Central memory CD8-positive, alpha-beta T cell (primary cell): ENCODE data around the gene SHC1.
A peak's percentile ranks its signal among the peaks of the same experiment; 100 is the strongest.

Experiments
- ATAC-seq: fragments of 150-1000 bp; cut with Tn5 transposase; replicated peaks from 2 replicates; pipeline ENCODE4 v1.10.0; 2022; ENCODE audit warnings: mild to moderate bottlenecking, moderate FRiP score, moderate number of reproducible peaks; ENCODE audit not compliant: poor library complexity, severe bottlenecking; ENCODE audit errors: extremely low read depth
- DNase-seq, 2 donors: peaks; one replicate each; pipeline ENCODE4 v3.0.0; 2021; ENCODE audit warnings: low spot score in 2 of 2
- H3K27ac Mint-ChIP-seq: one replicate; pipeline ENCODE4 v1.8.0; 2022; ENCODE audit warnings: low read depth, mild to moderate bottlenecking, moderate library complexity, mixed read lengths
- H3K27me3 Mint-ChIP-seq: one replicate; pipeline ENCODE4 v1.8.0; 2022; ENCODE audit warnings: mixed read lengths
- H3K36me3 Mint-ChIP-seq: one replicate; pipeline ENCODE4 v1.8.0; 2022; ENCODE audit warnings: mild to moderate bottlenecking, moderate library complexity, mixed read lengths; ENCODE audit not compliant: insufficient read depth
- H3K4me1 Mint-ChIP-seq: one replicate; pipeline ENCODE4 v1.8.0; 2022; ENCODE audit warnings: mixed read lengths
- H3K4me3 Mint-ChIP-seq: one replicate; pipeline ENCODE4 v1.8.0; 2022; ENCODE audit warnings: mild to moderate bottlenecking, moderate library complexity, mixed read lengths
- H3K9me3 Mint-ChIP-seq: one replicate; pipeline ENCODE4 v1.8.0; 2022; ENCODE audit warnings: mixed read lengths

SHC1 gene

GRCh38 chr1:154971341-154971998, 923 bp upstream of the SHC1 start:
- Mint-ChIP-seq H3K27ac (peak overlapping the region; percentile 72), H3K36me3 (peaks cover 17% of the 10 kb centered on the region), H3K27me3 (no peaks in the 10 kb centered on the region), H3K9me3 (no peaks in the 10 kb centered on the region), H3K4me1 (peaks cover 42% of the 10 kb centered on the region), H3K4me3 (peak overlapping the region; percentile 29)
- DNase-seq, result no peak
- ATAC-seq, result no peak

DNA sequence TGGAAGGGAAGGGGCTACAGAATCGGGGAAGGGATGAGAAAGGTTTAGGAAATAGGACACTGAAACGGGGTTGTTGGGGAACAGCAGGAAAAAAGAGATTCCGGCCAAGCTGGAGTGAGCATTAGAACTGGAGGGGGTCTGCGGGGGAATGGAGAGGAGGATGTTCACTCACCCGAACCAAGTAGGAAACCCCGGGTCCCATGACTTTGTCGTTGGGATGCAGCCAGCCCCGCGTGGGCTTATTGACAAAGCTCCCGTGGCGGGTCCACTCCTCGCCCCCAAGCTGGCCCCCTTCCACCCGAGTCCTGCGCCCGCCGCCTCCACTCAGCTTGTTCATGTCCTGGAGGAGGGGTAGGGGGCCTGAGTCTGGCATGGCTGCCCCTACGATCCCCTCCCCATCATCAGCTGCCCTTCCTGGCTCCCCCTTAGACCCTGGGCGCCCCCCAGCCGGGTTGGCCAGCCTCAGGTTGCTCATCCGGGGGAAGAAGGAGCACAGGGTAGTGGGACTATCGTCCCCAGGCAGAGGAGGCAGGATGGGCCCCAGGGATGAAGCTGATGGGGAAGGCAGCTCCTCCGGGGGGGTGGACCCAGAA, 591 bp downstream of the SHC1 start:
- no peak overlapping the region for H3K4me3 Mint-ChIP-seq
- H3K36me3 Mint-ChIP-seq, result peaks cover 22% of the 10 kb centered on the region
- DNase-seq (no peak), ATAC-seq (no peak)
- H3K4me1 Mint-ChIP-seq, result peaks cover 42% of the 10 kb centered on the region
- no peaks in the 10 kb centered on the region for H3K9me3 Mint-ChIP-seq
- no peaks in the 10 kb centered on the region for H3K27me3 Mint-ChIP-seq
- peak overlapping the region; percentile 72 for H3K27ac Mint-ChIP-seq

- Mint-ChIP-seq H3K4me3 (no peak overlapping the region), H3K9me3 (no peaks in the 10 kb centered on the region), H3K36me3 (peaks cover 26% of the 10 kb centered on the region), H3K27me3 (no peaks in the 10 kb centered on the region), H3K4me1 (peaks cover 42% of the 10 kb centered on the region), H3K27ac (peak overlapping the region; percentile 72)
- ATAC-seq (no peak), DNase-seq (no peak)
These were observed 1.3 kb downstream of the SHC1 start for GRCh38 chr1:154969246-154969645.

DNA sequence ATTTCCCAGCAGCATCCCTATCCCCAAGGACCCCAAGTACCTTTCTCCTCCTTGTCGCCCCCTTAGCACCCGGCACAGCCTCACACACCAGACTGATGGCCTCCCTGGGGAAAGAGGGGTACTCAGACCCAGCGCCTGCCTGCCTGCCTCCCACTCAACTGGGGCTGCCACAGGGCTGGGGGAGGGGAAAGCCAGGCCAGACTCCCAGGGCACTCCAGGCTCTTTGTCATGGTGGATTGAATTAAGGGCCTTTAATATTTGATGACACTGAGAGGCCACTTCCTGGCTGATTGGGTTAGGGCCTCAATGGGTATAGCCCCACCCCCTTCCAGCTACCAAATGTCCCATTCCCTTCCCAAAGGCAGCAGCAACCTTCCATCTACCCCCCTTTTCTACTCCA, 1.8 kb downstream of the SHC1 start:
- Mint-ChIP-seq H3K4me1 (peaks cover 45% of the 10 kb centered on the region), H3K27me3 (no peaks in the 10 kb centered on the region)
- ATAC-seq, result no peak

GRCh38 chr1:154967331-154967950, 3.1 kb downstream of the SHC1 start:
- peaks cover 46% of the 10 kb centered on the region for H3K4me1 Mint-ChIP-seq
- no peak for ATAC-seq
- H3K4me3 Mint-ChIP-seq, result no peak overlapping the region
- H3K36me3 Mint-ChIP-seq, result peaks cover 34% of the 10 kb centered on the region
- H3K27ac Mint-ChIP-seq, result no peak overlapping the region
- H3K27me3 Mint-ChIP-seq, result no peaks in the 10 kb centered on the region
- no peak for DNase-seq
- H3K9me3 Mint-ChIP-seq, result no peaks in the 10 kb centered on the region

More for the DNA sequence above, 1.8 kb downstream of the SHC1 start:
- no peak for DNase-seq
- Mint-ChIP-seq H3K27ac (peak overlapping the region; percentile 72), H3K36me3 (peaks cover 30% of the 10 kb centered on the region), H3K4me3 (no peak overlapping the region), H3K9me3 (no peaks in the 10 kb centered on the region)

- ATAC-seq (no peak), DNase-seq (no peak)
- Mint-ChIP-seq H3K27ac (no peak overlapping the region), H3K9me3 (no peaks in the 10 kb centered on the region), H3K4me3 (no peak overlapping the region), H3K27me3 (no peaks in the 10 kb centered on the region), H3K4me1 (peaks cover 39% of the 10 kb centered on the region), H3K36me3 (peaks cover 40% of the 10 kb centered on the region)
These were observed 4.4 kb downstream of the SHC1 start for GRCh38 chr1:154966111-154966510.

GRCh38 chr1:154964359-154964758, 6.2 kb downstream of the SHC1 start:
- no peak for DNase-seq
- peaks cover 40% of the 10 kb centered on the region for H3K4me1 Mint-ChIP-seq
- peaks cover 42% of the 10 kb centered on the region for H3K36me3 Mint-ChIP-seq

DNA sequence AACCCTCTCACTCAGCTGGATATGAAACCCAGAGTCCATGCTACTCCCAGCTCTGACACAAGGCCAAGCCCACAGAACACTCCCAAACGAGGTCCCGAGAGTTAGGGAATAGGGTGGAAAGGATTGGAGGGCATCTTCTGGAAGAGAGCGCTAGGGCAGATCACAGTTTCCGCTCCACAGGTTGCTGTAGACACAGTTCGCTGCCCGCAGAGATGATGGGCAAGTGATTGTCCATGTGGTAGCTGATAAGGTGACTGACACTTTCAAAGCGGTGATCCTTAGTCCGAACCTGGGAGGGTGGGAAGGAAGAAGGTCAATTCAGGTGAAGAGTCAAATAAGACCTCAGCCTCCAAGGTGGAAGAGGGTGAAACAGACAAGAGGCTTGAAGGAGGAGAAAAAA, 6.9 kb downstream of the SHC1 start:
- no peak for ATAC-seq
- no peaks in the 10 kb centered on the region for H3K9me3 Mint-ChIP-seq
- DNase-seq, result no peak
- H3K4me1 Mint-ChIP-seq, result peaks cover 33% of the 10 kb centered on the region
- peaks cover 40% of the 10 kb centered on the region for H3K36me3 Mint-ChIP-seq
- no peaks in the 10 kb centered on the region for H3K27me3 Mint-ChIP-seq
- no peak overlapping the region for H3K27ac Mint-ChIP-seq
- H3K4me3 Mint-ChIP-seq, result no peak overlapping the region

More at GRCh38 chr1:154964359-154964758, 6.2 kb downstream of the SHC1 start:
- no peak overlapping the region for H3K27ac Mint-ChIP-seq
- H3K4me3 Mint-ChIP-seq, result no peak overlapping the region
- no peak for ATAC-seq
- H3K9me3 Mint-ChIP-seq, result no peaks in the 10 kb centered on the region
- no peaks in the 10 kb centered on the region for H3K27me3 Mint-ChIP-seq

- no peak for ATAC-seq
- Mint-ChIP-seq H3K36me3 (peaks cover 37% of the 10 kb centered on the region), H3K4me1 (peaks cover 26% of the 10 kb centered on the region), H3K27me3 (no peaks in the 10 kb centered on the region), H3K9me3 (no peaks in the 10 kb centered on the region), H3K4me3 (peak overlapping the region; percentile 81), H3K27ac (peak overlapping the region; percentile 86)
- DNase-seq, result no peak
These were observed 7.7 kb downstream of the SHC1 start for GRCh38 chr1:154962795-154963330.

DNA sequence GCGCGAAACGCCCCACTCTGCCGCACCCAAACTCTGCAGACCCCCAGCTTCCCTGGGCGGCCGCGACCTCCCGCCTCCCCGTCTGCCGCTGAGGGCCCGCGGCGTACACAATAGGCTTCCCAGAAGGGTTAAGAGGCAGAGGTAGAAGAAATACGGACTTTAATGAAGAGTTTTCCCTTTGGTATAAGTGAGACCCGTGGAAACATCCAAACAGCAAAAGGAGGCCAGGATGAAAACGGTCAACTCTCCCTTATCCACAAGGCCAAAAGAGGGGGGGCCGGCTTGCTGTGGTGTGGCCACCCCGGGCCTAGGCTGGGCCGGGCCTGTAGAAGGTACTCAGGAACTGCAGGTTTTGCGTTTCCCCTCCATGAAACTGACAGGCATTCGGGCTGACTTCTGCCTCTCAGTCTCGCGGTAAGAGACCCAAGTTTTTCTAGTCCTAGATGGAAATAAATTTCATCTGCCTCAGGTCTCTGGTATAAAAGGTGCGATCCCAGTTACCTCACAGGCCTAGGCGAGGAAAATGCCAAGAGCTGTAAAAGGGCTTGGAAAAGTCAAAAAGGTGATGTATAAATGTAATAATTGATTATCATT, 8.3 kb downstream of the SHC1 start:
- peaks cover 38% of the 10 kb centered on the region for H3K36me3 Mint-ChIP-seq
- peak overlapping the region; percentile 81 for H3K4me3 Mint-ChIP-seq
- H3K27ac Mint-ChIP-seq, result peak overlapping the region; percentile 86
- ATAC-seq (peak; percentile 16), DNase-seq (no peak)
- no peaks in the 10 kb centered on the region for H3K9me3 Mint-ChIP-seq
- no peaks in the 10 kb centered on the region for H3K27me3 Mint-ChIP-seq
- H3K4me1 Mint-ChIP-seq, result peaks cover 26% of the 10 kb centered on the region

GRCh38 chr1:154961207-154962155, 9.1 kb downstream of the SHC1 start, which contains the start of gene PYGO2:
TSS of gene PYGO2 (minus strand) at chr1:154961782. CDS start at chr1:154961576, 206 bp downstream.
- peaks cover 34% of the 10 kb centered on the region for H3K36me3 Mint-ChIP-seq
- DNase-seq (peak; percentile 72 to 73), ATAC-seq (peak; percentile 80)
- H3K4me1 Mint-ChIP-seq, result peaks cover 27% of the 10 kb centered on the region
- peak within 1 kb of the TSS; percentile 81 for H3K4me3 Mint-ChIP-seq
- H3K27me3 Mint-ChIP-seq, result no peaks in the 10 kb centered on the region
- peak within 1 kb of the TSS; percentile 86 for H3K27ac Mint-ChIP-seq
- no peaks in the 10 kb centered on the region for H3K9me3 Mint-ChIP-seq
